Spleen (tissue), 11 donors: Measurements from ENCODE around the gene TIMD4. TPM values are rescaled to one million over a fixed set of nuclear protein-coding genes. Genes with fewer than 3 reads are reported as not detected.
"Not testable (repeated sequence)": the region's sequence is repeated elsewhere in the genome, so short reads cannot be mapped to it uniquely, and the experiment has no call there.

ENCODE experiments used
- DNase-seq: peaks from one replicate; pipeline ENCODE4 v3.0.0-alpha.2; 2020
- H3K27ac ChIP-seq, 8 donors: fragments of 200-600 bp; sonication (generic) in 7 of 8; 1 replicate in 4 of 8; 2 replicates in 4 of 8; pipeline versions ENCODE4 v1.5.0 to v1.8.0; 2016 to 2021; ENCODE audit warnings: inconsistent platforms in 4 of 8, mild to moderate bottlenecking in 4 of 8, moderate library complexity in 1 of 8
- H3K27me3 ChIP-seq, 7 donors: fragments of 200-600 bp; sonication (generic) in 6 of 7; replicated peaks in 1 of 7; 1 replicate in 4 of 7; 2 replicates in 3 of 7; pipeline versions ENCODE4 v1.5.0 to v1.8.0; 2016 to 2021; ENCODE audit warnings: inconsistent platforms in 3 of 7, mild to moderate bottlenecking in 1 of 7
- H3K36me3 ChIP-seq, 6 donors: fragments of 200-600 bp; sonication (generic) in 5 of 6; 1 replicate in 4 of 6; 2 replicates in 2 of 6; pipeline versions ENCODE4 v1.5.0 to v1.8.0; 2016 to 2021; ENCODE audit warnings: inconsistent platforms in 2 of 6
- H3K4me1 ChIP-seq, 6 donors: fragments of 200-600 bp; sonication (generic) in 5 of 6; 1 replicate in 3 of 6; 2 replicates in 3 of 6; pipeline versions ENCODE4 v1.5.0 to v1.8.0; 2016 to 2021; ENCODE audit warnings: inconsistent platforms in 3 of 6
- H3K4me3 ChIP-seq, 8 donors: fragments of 200-600 bp; sonication (generic) in 7 of 8; 1 replicate in 4 of 8; 2 replicates in 4 of 8; pipeline versions ENCODE4 v1.5.0 to v1.8.0; 2016 to 2021; ENCODE audit warnings: inconsistent platforms in 4 of 8, mild to moderate bottlenecking in 4 of 8, moderate library complexity in 2 of 8
- H3K9me3 ChIP-seq, 8 donors: fragments of 200-600 bp; sonication (generic) in 7 of 8; 1 replicate in 4 of 8; 2 replicates in 4 of 8; pipeline versions ENCODE4 v1.5.0 to v1.8.0; 2016 to 2021; ENCODE audit warnings: inconsistent platforms in 4 of 8
- POLR2A ChIP-seq, 3 donors: fragments of 450-650 bp; IDR thresholded peaks; one replicate each; pipeline ENCODE4 v1.5.1; 2017; ENCODE audit warnings: antibody characterized with exemption in 3 of 3, mild to moderate bottlenecking in 1 of 3
- POLR2AphosphoS5 ChIP-seq, 3 donors: sonication (generic); formaldehyde crosslinking; IDR thresholded peaks; one replicate each; pipeline ENCODE4 v1.5.1; 2017; ENCODE audit warnings: antibody characterized with exemption in 3 of 3
- WGBS, 5 donors: extraction: QIAGEN DNeasy Blood & Tissue Kit in 3 of 5; methylation state at CpG; one replicate each; pipeline versions ENCODE4 v1.1.5 to v1.1.7; 2013 to 2018; 5-methylcytosine and 5-hydroxymethylcytosine counted together
- intact Hi-C: fragments of 100-400 bp; cut with DNase I; formaldehyde crosslinking; loops from one replicate; pipeline ENCODE4 v1.15.0; 2023; ENCODE audit warnings: low total_unique reads
- polyA plus RNA-seq, 3 donors: library from polyadenylated mRNA; stranded (reverse); fragments of 200-250 nt; gene quantifications; one replicate each; pipeline ENCODE4 v1.2.1, GENCODE V29; 2013
- total RNA-seq, 7 donors: library from RNA; depleted of rRNA in 3 of 7; stranded (reverse); fragments of >200 nt in 3 of 7; fragmentation: NEBNext Ultra II Directional in 4 of 7; extraction: Animal tissue kit (Norgen Biotek cat#: 25700) in 4 of 7; gene quantifications; one replicate each; pipeline versions ENCODE4 v1.1.0 to v1.2.1, GENCODE V29; 2016 to 2021
- TF ChIP-seq, protein P1 (sequence below), 11 experiments: fragments of 200-600 bp in 7 of 11; fragments of 450-650 bp in 4 of 11; sonication (generic) in 4 of 11; IDR thresholded peaks in 8 of 11; conservative IDR thresholded peaks in 3 of 11; 1 replicate in 7 of 11; 2 replicates in 4 of 11; pipeline versions ENCODE4 v1.4.0 to v1.8.0; 2016 to 2021; ENCODE audit warnings: antibody characterized with exemption in 11 of 11, inconsistent platforms in 4 of 11, mild to moderate bottlenecking in 1 of 11
- donor health status: healthy with polysubstance abuse.
- donor health status: DM: no; HTN: no; CAD: no; lungs with moderate emphysema.
- donor health status: DM: no; HTN: no; CAD: no.
- donor health status: Bipolar disorder and iron deficiency.
- donor health status: healthy.
- donor health status: DM: no; HTN: no; CAD: no.
- donor health status: DM: yes; HTN: yes; CAD: no.

TIMD4 gene
- total and polyA plus RNA-seq, 10 donors: 2.2 to 18.2 (median 10.0) TPM

DNA sequence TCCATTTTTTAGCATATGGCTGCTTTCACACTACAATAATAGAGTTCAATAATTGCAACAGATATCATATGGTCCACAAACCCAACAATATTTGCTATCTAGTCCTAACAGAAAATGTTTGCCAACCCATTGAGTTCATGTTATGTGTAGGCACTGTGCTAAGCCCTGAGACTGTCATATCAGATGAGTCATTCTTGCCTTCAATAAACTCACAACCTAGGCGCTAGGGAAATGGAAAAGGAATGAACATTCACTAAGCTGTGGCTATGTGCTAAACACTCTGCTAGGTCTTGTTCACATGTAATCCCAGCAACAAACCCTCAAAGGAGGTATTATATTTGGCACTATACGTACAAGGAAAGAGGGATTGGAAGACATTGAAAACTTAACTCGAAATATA is 8.4 kb upstream of the TIMD4 start:
- intact Hi-C loops: no loop called here
- Histone ChIP-seq H3K27ac (no peak overlapping the region), H3K27me3 (no peaks in the 10 kb centered on the region), H3K4me1 (no peaks in the 10 kb centered on the region), H3K36me3 (no peaks in the 10 kb centered on the region), H3K4me3 (no peak overlapping the region), H3K9me3 (peaks cover 0 to under 1% (median 0%) of the 10 kb centered on the region in 8 donors)
- WGBS, 5 donors: 81 to 95% (median 89%) methylated on average over 3 of the region's 3 CpGs
- DNase-seq: no peak
- TF ChIP-seq, protein P1, sequence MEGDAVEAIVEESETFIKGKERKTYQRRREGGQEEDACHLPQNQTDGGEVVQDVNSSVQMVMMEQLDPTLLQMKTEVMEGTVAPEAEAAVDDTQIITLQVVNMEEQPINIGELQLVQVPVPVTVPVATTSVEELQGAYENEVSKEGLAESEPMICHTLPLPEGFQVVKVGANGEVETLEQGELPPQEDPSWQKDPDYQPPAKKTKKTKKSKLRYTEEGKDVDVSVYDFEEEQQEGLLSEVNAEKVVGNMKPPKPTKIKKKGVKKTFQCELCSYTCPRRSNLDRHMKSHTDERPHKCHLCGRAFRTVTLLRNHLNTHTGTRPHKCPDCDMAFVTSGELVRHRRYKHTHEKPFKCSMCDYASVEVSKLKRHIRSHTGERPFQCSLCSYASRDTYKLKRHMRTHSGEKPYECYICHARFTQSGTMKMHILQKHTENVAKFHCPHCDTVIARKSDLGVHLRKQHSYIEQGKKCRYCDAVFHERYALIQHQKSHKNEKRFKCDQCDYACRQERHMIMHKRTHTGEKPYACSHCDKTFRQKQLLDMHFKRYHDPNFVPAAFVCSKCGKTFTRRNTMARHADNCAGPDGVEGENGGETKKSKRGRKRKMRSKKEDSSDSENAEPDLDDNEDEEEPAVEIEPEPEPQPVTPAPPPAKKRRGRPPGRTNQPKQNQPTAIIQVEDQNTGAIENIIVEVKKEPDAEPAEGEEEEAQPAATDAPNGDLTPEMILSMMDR (IDR thresholded peaks at IDR 0.05 in 8 of 11, conservative IDR thresholded peaks at IDR 0.05 in 3 of 11): no peak
- TF ChIP-seq POLR2A (IDR thresholded peaks at IDR 0.05) (no peak), POLR2AphosphoS5 (IDR thresholded peaks at IDR 0.05) (no peak)

DNA sequence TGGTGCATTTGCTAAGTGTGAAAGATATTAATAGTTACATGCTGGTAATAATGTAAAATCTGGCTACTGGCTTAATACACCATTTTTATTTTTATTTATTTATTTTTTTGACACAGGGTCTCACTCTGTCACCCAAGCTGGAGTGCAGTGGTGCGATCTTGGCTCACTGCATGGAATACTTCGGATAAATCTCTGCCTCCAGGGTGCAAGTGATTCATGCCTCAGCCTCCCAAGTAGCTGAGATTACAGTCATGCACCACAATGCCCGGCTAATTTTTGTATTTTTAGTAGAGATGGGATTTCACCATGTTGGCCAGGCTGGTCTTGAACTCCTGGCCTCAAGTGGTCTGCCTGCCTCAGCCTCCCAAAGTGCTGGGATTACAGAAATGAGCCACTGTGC is 4.4 kb upstream of the TIMD4 start:
- H3K9me3 ChIP-seq, H3K36me3 ChIP-seq, H3K4me3 ChIP-seq, H3K27me3 ChIP-seq, H3K27ac ChIP-seq, DNase-seq, intact Hi-C loops, H3K4me1 ChIP-seq: not testable (repeated sequence)
- 89 to 96% (median 92%) methylated on average over 3 of the region's 3 CpGs for WGBS, 5 donors

DNA sequence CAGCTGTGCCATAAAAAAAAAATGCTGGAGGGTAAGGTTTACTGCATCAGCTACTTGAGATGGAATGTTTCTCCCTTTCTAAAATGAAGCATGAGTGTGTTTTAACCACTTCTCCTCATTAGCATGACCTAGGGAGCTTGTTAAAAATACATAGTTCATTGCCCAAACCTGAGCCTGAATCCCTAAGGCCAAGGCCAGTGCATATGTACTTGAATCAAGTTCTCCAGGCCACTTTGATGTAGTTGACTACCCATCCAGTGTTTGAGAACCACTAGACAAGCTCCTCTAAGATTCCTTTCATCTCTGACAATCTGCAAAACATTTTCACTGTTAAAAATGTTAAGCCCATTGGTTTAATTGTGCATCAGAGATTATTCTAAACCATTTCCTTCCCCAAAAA is 6.7 kb downstream of the TIMD4 start:
- H3K9me3 ChIP-seq: no peaks in the 10 kb centered on the region
- TF ChIP-seq POLR2AphosphoS5 (IDR thresholded peaks at IDR 0.05) (no peak), POLR2A (IDR thresholded peaks at IDR 0.05) (no peak)
- TF ChIP-seq, protein P1 (IDR thresholded peaks at IDR 0.05 in 8 of 11, conservative IDR thresholded peaks at IDR 0.05 in 3 of 11): no peak
- no peak for DNase-seq
- no peaks in the 10 kb centered on the region for H3K36me3 ChIP-seq
- intact Hi-C loops: no loop called here
- no peaks in the 10 kb centered on the region for H3K27me3 ChIP-seq
- no peak overlapping the region for H3K27ac ChIP-seq
- no peaks in the 10 kb centered on the region for H3K4me1 ChIP-seq
- no peak overlapping the region for H3K4me3 ChIP-seq

DNA sequence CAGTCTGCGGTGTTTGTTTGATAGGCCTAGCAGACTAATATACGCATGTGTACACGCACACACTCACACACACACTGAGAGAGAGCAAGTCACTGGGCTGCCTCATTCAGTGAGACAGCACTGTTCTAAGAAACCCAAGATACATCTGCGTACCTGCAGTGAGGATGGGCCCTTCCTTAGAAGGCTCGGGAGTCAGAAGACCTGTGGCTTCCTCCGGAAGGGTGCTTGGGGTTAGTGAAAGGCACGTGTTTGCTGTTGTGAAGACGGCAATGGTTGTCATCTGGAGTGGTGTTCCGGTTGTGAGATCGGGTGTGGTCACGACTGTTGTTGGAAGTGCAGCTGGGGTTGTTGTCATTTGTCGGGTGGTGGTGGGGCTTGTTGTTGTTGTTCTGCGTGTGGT is 11.7 kb downstream of the TIMD4 start:
- Histone ChIP-seq H3K9me3 (no peaks in the 10 kb centered on the region), H3K36me3 (no peaks in the 10 kb centered on the region), H3K4me3 (no peak overlapping the region), H3K27ac (no peak overlapping the region), H3K27me3 (no peaks in the 10 kb centered on the region), H3K4me1 (no peaks in the 10 kb centered on the region)
- intact Hi-C loops: no loop called here
- no peak for TF ChIP-seq POLR2A (IDR thresholded peaks at IDR 0.05)
- TF ChIP-seq, protein P1 (IDR thresholded peaks at IDR 0.05 in 8 of 11, conservative IDR thresholded peaks at IDR 0.05 in 3 of 11): no peak
- TF ChIP-seq POLR2AphosphoS5 (IDR thresholded peaks at IDR 0.05): no peak
- DNase-seq: no peak
- 93 to 97% (median 94%) methylated on average over 13 of the region's 13 CpGs for WGBS, 5 donors

DNA sequence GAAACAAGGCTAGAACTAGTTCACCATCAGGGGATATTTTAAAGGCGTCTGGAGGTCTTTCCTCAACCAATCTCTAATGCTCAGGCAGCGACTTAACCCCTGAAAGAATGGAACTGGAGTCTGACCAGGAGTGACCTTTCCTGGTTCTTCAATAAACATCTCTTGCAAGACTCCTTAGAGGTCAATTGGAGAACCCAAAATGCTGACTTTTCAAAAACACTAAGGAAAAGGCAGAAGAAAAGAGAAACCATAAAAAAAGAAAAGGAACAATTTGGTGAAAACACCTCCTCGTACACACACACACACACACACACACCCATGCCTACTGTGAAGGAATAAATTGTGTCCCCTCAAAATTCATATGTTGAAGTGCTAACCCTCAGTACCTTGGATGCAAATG is 12.3 kb downstream of the TIMD4 start:
- Histone ChIP-seq H3K4me3 (no peak overlapping the region), H3K27me3 (no peaks in the 10 kb centered on the region), H3K9me3 (no peaks in the 10 kb centered on the region), H3K27ac (no peak overlapping the region), H3K4me1 (no peaks in the 10 kb centered on the region), H3K36me3 (no peaks in the 10 kb centered on the region)
- no peak for DNase-seq
- intact Hi-C loops: no loop called here
- TF ChIP-seq POLR2AphosphoS5 (IDR thresholded peaks at IDR 0.05): no peak
- TF ChIP-seq POLR2A (IDR thresholded peaks at IDR 0.05): no peak
- TF ChIP-seq, protein P1 (IDR thresholded peaks at IDR 0.05 in 8 of 11, conservative IDR thresholded peaks at IDR 0.05 in 3 of 11): no peak
- 71 to 81% (median 79%) methylated on average over 3 of the region's 3 CpGs for WGBS, 5 donors
